ENCODE results near the gene LRRC32. TPM values are rescaled to one million over a fixed set of nuclear protein-coding genes. Genes with fewer than 3 reads are reported as not detected.

The LRRC32 gene
- 0.06 and 0.17 TPM in 2 replicates for total RNA-seq (2014; rRNA removed; shearing (Covaris generic))
- 0.03 TPM in 2 replicates for polyA plus RNA-seq (2015; cell fraction: cytosol; rRNA removed)
- 0.06 and 0.14 TPM in 2 replicates for polyA plus RNA-seq (2015; cell fraction: nucleus; rRNA removed)

GRCh38 chr11:76670485-76671236 lies at the start of gene LRRC32:
TSS of gene LRRC32 (minus strand) at chr11:76670747. CDS start at chr11:76665954, 4,793 bp downstream.
- DNase-seq (ENCODE audit: low read depth), result no peak

DNA sequence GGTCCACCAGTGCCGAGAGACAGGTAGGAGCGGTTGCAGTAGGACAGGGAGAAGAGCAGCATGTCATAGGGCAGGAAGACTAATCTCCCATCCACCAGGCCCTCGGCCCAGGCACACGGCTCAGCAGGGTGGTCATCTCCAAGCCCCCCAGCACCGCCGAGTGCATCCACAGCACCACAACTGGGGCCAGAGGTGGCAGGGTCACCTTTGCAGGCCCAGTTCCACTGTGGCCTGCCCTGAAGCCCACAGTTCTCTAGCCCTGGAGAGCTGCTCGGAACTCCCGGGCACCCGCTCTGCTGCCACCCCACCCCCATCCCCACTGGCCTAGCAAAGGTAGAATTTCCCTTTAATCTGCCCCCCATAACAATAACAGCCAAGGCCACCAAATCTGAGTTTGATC lies 49.1 kb upstream of the LRRC32 start:
- DNase-seq (ENCODE audit: low read depth), result no peak

DNA sequence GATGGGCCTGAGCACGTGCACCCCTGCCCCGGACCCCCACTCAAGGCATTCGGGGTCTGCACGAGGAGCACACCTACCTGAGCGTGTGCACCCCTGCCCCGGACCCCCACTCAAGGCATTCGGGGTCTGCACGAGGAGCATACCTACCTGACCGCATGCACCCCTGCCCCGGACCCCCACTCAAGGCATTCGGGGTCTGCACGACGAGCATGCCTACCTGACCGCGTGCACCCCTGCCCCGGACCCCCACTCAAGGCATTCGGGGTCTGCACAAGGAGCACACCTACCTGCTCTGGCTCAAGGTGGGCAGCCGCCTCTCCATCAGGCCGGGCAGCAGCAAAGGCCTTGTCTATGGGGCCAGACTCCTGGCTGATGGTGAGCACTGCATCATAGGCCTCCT lies 48.7 kb upstream of the LRRC32 start:
- no peak for DNase-seq (ENCODE audit: low read depth)

GRCh38 chr11:76717816-76718215 lies 47.3 kb upstream of the LRRC32 start:
- DNase-seq (ENCODE audit: low read depth), result no peak

DNA sequence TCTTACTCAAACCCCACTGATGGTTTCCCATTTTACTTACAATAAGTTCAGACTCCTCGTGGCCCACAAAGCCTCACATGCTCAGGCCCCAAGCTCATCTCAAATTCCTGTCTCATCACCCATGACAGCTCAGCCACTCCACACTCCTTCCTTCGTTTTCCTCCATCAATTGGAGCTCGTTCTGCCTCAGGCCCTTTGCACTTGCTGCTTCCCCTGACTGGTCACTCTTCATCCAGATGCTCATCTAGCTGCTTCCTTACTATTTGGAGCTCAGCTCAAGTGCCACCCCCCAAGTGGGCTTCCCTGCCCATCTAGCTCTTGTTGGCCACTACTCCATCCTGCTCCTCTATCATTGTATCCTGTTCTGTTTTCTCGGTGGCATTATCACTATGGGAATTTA lies 46.8 kb upstream of the LRRC32 start:
- DNase-seq (ENCODE audit: low read depth), result no peak

- DNase-seq (ENCODE audit: low read depth), result no peak
Observed at GRCh38 chr11:76716268-76716667, 45.7 kb upstream of the LRRC32 start.

DNA sequence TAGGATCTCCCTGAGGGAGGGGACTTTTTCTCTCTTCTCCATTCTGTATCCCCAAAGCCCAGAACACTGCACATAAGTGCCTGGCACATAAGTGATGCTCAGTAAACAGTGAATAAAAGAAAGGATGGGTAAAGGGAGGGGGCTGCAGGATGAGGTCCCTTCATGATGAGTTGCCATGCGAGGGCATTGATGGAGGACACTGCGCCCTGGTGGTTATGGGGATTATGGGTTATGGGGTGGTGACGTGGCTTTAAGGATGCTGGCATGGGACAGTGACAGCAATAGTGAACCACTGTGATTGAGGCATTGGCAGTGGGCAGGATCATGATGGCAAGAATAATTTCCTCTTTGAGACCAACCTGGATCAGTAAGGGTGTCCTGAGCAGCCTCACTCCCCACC lies 43.9 kb upstream of the LRRC32 start:
- no peak for DNase-seq (ENCODE audit: low read depth)

- no peak for DNase-seq (ENCODE audit: low read depth)
Observed at GRCh38 chr11:76713499-76713898, 43.0 kb upstream of the LRRC32 start.

DNA sequence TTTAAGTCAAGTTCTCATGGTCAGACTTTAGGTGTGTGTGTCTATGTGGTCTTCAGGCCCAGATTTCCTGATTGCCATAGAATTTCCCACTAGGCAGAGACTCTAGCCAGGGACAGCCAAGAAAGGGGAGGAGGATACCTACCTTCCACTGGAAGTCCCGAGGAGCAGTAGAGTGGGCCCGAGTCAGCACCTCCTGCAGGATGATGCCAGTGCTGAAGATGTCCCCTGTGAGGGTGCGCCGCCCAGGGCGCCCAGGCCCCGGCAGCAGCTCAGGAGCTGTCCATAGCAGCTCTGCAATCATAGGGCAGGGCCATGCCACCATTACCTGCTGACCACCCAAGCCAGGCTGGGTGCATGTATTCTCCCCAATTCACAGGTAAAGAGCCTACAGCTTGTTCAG lies 41.6 kb upstream of the LRRC32 start:
- no peak for DNase-seq (ENCODE audit: low read depth)

DNA sequence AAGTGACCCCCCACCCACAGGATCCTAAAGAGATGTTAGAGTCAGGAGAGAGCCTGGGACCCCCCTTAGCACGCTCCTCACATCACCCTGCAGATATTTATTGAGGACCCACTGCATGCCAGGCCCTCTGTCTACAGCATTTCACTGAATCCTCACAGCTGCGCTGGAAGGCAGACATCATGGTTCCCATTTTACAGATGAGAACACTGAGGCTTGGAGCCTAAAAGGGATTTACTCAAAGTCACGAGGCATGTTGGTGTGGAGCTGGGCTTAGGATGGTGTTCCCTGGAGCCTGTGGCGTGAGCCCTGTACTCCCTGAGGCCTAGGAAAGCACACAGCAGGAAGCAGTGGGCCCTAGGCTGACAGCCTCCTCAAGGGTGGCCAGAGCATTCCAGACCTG lies 39.2 kb upstream of the LRRC32 start:
- DNase-seq (ENCODE audit: low read depth), result no peak

- no peak for DNase-seq (ENCODE audit: low read depth)
Observed at GRCh38 chr11:76708972-76709660, 38.6 kb upstream of the LRRC32 start.

- DNase-seq (ENCODE audit: low read depth), result no peak
Observed at GRCh38 chr11:76707293-76707825, 36.8 kb upstream of the LRRC32 start.

DNA sequence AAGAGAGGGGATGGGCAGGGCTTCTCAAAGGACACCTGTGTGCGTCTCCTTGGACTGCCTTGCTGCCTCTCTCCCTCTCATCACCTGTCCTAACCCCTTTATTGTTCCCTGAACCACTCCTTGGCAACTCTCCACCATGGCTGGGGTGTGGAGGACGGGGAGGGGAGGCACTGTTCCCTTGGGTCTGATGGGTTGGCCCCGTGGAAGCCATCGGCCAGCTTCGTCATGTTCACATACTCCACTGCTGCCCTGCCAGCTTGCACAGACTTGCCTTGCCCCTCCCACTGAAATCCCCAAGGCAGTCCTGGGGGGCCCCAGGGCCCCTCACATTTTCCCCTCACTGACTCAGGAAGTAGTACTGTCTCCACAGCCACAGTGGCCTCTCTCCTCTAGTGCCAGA lies 36.1 kb upstream of the LRRC32 start:
- no peak for DNase-seq (ENCODE audit: low read depth)

DNA sequence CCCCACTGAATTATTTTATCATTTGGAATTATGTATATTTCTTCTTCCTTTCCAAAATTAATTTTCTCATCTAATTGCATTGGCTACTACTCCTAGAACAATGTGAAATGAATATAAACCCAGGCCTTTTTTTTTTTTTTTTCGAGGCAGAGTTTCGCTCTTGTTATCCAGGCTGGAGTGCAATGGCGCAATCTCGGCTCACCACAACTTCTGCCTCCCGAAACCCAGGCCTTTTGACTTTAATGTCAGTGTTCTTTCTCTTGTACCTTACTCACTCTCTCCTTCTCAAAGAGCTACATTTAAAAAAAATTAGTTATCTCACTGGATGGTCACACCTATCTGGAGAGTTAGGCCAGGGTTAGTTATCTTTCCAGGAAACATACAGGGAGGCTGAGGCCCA lies 35.3 kb upstream of the LRRC32 start:
- DNase-seq (ENCODE audit: low read depth), result no peak

DNA sequence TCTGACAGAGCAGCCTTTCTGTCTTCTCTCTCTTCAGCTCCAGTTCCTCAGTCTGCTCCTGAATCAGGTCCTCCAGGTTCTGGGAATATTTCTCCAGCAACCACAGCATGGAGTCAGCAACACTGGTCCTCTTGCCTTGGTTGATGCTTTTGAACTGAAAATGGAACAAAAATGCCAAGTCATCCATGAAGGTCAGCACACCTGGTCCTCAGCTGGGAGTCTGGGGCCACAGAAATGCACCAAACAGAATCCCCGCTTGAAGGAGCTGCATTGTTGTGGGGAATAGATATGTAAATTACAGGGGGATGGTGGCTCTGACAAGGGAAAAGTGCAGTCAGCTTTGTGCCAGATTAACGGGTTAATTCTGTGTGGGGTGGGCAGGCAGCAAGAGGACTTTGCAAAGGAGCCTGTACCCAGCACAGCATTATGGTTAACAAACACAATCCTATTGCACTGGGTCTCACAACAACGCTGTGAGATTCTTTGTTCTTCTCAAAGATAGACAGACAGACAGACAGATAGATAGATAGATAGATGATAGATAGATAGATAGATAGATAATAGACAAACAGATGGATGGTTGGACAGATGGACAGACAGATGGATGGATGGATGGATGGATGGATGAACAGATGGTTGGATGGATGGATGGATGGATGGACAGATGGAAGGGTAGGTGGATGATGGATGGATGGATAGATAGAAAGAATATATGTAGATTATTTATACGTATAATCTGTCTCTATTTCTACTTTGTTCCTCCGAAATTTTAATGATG lies 33.8 kb upstream of the LRRC32 start:
- no peak for DNase-seq (ENCODE audit: low read depth)

- DNase-seq (ENCODE audit: low read depth), result no peak
Observed at GRCh38 chr11:76703707-76704106, 33.2 kb upstream of the LRRC32 start.

- no peak for DNase-seq (ENCODE audit: low read depth)
Observed at GRCh38 chr11:76702336-76703128, 32.0 kb upstream of the LRRC32 start.

GRCh38 chr11:76701294-76702040 lies 30.9 kb upstream of the LRRC32 start:
- peak; percentile 35 for DNase-seq (ENCODE audit: low read depth)

DNA sequence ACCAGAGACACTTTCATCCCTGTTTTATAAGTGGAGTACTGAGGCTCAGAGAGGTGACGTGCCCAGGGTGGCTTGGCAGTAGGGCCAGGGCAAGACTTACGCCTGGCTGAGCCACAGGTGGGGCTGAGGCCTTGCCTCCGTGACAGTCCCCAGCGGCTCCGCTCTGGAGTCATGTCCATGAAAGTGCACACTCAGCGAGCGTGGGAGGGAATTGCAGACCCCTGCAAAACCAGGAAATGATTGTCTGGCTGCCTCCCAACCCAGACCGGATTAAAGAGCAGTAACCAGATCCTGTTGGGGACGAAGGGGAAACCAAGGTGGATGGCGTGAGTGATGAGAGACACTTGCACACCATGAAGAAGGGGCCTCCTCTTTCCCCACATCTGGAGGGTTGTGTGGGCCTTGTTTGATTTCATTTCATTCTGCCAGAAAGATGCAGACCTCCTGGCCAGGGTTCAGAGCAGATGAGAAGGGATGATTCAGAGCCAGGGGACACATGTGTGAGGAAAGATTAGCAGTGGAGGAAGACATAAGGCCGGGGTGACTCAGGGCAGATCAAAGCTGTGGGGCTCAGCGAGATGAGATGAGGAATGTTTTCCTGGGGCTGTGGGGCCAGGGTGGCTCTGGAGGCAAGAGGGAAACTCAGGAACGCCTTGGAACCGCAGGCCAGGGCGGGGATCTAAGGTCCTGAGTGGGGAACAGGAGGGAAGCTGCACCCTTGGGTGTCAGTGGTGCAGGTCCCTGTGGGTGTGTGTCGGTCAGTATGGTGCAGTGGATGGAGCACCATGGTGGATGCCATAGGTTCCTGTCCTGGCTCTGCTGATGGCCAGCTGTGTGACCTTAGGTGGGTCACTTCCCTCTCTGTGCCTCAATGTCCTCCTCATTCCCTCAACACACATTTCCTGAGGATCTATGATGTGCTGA lies 29.9 kb upstream of the LRRC32 start:
- DNase-seq (ENCODE audit: low read depth), result peak; percentile 92
